Stimulated activated CD8-positive, alpha-beta memory T cell treated with anti-CD3 and anti-CD28 coated beads, Interleukin-4, amount 100 ng/mL, for 1 hour (primary cell): ENCODE results near the gene SBF2.

Experiments
- DNase-seq, 2 donors: peaks; one replicate each; pipeline ENCODE4 v3.0.0-alpha.2; 2020; ENCODE audit warnings: low read depth in 2 of 2, low spot score in 1 of 2

SBF2 gene

GRCh38 chr11:9780929-9781328 is 513.1 kb downstream of the SBF2 start:
- DNase-seq: no peak

DNA sequence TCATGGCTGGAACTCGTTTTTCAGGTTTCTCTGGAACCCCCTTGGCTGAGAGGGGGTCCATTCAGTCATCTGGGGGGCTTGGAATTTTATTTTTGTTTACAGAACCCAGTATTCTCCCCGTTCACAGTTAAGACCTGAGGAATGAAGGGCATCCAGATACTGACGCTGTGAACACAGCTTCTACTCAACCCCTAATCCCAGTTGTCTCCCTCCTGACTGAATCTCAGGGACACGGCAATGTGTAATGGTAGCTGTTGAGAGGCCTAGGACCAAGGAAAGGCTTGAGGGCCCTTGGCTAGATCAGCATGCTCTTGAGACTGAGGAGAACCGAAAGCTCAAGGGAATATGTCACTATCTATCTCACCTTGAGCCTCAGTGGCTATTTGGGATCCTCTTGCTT is 516.5 kb downstream of the SBF2 start:
- DNase-seq: no peak

GRCh38 chr11:9777066-9777465 is 517.0 kb downstream of the SBF2 start:
- no peak for DNase-seq

GRCh38 chr11:9776203-9776602 is 517.8 kb downstream of the SBF2 start:
- DNase-seq: no peak

- DNase-seq: no peak
These were observed 518.6 kb downstream of the SBF2 start for GRCh38 chr11:9775398-9775779.

DNA sequence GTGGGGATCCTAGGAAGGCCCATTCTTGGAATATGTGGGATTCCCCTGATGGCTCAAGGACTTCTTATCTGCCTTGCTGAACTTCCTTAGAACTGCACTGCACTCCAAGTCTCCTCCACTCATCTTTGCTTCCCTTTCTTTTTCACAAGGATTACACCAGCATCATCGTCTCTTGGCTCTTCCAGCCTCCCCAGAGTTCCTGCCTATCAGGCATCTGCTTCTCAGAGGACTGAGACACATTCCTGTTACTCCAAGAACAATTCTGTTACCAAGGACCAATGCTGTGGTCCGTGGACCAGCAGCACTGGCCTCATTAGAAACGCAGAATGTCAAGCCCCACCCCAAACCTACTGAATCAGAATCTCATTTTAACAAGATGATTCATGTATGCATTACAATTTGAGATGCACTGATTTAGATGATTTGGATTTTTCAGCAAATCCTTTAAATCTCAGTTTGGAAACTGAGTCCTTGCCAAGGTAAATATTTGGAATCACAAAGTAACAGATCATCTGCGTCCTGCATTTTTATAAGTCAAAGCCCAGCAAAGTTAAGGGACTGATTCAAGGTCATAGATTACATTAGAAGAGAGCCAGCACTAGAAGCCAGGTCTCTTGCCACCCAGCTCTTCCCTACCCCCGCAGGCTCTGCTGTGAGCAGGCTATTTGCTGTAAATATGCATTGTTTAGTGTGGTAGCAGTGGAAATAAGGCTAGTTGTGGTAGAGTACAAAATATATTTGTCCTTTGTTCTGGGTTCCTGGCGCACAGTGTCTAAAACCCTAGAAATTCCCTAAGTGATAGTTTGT is 519.2 kb downstream of the SBF2 start:
- no peak for DNase-seq

- DNase-seq: no peak
These were observed 519.9 kb downstream of the SBF2 start for GRCh38 chr11:9774109-9774508.

DNA sequence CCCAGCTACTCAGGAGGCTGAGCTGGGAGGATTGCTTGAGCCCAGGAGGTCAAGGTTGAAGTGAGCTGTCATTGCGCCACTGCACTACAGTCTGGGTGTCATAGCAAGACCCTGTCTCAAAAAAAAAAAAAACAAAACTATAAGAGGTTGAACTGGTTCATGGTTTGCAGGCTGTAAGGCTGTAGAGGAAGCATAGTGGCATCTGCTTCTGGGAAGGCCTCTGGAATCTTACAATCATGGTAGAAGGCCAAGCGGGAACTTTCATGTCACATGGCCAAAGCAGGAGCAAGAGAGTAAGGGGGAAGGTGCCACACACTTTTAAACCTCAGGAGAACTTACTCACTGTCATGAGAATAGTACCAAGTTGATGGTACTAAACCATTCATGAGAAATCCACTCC is 520.5 kb downstream of the SBF2 start:
- no peak for DNase-seq

GRCh38 chr11:9772218-9772617 is 521.8 kb downstream of the SBF2 start:
- no peak for DNase-seq

DNA sequence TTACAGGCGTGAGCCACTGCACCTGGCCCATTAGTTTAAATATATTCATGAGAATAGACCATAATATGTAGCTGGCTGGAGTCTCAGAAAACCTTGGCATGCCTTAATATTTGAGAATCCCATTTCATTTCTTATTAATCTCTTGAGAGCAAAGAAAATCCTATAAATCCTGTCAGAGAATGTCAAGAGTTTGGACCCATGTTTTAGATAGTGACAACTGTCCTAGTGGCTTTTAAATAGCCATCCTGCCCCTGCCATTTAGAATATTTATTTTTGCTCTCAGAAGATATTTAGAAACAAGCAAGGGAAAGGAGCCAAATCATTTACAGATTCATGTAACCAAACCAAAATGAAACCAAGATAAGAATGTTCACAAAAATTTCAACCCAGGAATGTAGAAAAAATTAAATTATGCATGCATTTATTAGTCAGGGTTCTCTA is 522.9 kb downstream of the SBF2 start:
- no peak for DNase-seq

DNA sequence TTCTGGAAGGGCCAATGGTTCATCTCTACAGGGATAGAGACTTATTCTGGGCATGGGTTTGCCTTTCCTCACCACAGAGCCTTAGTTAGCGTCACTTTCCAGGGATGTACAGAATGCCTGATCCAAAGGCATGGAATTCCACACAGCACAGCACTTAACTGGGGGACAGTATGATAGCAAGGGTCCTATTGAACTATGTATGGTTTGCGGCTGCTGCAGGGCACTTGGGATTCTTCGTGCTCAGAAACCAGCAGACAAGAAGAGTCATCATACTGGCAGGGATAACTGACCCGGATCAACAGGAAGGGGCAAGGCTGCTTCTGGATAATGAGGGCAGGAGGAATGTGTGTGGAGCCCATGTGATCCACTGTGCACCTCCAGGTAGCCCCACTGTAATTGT is 524.4 kb downstream of the SBF2 start:
- DNase-seq: no peak

DNA sequence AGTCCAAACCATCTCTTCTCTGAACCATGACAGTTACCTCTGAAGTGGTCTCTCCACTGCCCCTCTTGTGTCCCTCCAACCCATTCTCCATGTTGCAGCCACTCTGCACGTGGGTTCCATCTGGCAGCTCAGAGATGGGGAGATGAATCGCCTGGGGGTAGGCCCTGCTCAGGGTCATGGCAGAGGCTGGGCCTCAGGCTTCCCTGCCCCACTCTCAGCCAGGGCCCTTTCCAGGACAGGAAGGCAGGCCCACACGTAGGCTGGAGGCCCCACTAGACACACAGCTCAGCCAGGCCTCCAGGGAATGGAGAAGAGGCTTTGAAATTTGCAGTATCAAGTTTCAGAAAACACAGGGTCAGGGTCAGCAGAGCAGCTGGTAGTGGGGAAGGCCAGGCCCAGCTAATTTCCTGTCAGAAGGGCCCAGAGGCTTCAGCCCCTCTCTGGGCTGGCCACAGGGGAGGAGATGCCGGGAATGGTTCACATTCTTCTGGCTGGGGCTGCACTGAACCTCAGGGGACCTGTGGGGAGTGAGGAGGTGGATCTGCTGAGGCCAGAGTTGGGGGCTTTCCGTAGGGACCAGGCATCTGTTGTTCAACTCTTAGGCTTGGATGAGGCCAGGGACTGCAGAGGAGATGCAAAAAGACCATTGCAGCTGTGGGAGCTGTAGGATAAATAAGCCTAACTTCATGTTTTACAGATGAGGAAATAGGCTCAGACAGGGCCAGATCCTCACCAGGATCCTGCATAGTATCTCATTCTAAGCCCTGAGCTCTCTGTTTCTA is 528.5 kb downstream of the SBF2 start:
- no peak for DNase-seq

- DNase-seq: no peak
These were observed 530.7 kb downstream of the SBF2 start for GRCh38 chr11:9763301-9763700.

DNA sequence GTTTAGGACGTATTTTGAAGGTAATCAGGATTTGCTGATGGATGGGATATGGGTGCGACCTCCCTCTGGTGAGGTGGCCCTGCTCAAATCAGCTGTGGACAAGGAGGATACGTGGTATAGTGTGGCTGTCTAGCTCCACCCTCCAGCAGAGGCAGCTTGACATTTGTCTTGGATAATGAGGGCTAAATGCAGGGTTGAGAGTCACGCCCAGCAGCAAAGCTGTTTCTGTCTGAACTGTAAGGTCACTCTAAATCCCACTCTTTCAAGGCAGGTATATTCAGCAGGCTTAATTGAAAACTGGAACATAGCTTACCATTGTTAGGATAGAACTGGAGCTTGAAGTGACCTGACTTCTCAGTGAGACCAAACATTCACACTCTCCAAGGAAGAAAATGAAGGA is 531.5 kb downstream of the SBF2 start:
- DNase-seq: no peak

DNA sequence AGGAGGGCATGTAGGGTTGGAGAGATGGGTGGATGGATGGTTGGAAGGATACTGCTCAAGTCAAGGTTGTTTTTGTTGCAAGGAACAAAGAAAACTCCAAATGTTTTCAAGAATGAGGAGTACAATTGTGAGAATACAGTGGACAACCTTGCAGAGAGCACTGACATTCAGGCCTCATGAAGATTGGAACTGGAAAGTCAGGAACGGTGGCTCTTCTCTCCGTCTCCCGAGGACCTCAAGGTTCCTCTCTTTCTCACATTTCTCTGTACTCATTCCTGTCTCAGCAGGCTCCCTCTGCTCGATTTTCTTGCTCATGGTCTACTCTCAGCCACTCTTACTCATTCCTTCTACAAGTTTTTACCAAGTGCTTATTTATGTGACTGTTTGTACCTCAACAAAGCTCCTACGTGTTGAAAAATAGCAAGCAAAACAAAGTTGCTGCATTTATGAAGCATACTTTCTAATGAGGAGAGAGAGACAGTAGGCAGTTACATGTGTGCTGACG is 532.5 kb downstream of the SBF2 start:
- DNase-seq: no peak

DNA sequence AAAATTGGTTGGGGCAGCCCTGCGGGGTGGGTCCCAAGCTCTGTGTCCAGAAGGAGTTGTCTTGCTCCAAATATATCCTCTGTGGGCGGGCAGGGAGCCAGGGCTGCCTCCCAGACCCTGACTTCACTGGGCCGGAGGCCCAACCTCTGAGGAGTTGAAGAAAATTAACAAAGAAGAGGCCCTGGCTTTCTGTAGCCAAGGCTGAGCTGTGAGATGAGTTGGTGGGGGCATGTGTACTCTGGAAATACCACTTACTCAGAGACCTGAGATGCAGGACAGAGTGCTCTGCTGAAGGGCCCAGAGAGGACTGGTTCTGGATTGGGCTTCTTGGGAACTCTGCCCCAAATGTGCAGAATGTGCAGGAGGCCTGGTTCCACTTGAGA is 533.8 kb downstream of the SBF2 start:
- DNase-seq: no peak

- DNase-seq: peak; percentile 52 to 81
These were observed 534.4 kb downstream of the SBF2 start for GRCh38 chr11:9759519-9760192.

DNA sequence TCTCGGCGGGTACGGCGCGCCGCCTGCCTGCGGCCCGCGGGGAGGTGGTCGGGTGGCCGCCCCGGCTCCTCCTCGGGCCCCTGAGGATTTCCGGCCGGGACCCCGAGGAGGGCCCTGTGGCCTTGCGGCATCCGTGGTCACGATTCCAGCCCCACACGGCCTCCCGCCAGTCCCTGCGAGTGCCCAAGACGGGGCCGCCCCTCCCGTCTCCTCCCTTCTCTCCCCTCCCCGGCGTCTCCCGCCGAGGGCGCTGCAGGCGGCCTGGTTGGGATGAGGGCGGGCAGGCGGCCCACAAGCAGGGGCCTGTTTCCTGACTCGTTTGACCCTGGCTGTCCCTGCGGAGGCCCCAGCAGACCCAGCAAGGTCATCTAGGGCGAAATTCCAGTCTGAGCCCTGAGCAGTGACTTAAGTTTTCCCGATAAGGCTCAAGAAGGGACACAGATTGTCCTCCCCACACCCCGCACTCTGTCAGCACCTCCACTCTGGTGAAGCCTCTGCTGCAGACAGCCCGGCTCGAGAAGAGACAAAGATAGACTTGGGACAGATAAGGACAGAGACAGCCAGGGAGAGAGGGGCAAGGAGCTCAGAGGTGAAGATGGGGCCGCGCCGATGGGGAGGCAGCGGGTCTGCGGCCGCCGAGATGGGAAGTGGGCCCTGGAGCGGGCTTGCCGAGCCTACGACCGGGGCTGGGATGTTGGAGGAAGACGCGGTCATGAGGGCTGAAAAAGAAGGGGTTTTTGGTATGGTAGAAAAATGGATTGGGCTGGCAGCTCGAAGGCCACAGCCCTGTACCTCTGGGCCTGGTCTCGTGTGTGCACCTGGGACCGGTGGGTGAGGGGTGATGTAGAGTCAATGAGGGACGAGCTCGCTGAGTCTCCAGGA is 535.1 kb downstream of the SBF2 start:
- DNase-seq: no peak

GRCh38 chr11:9757809-9758636 is 536.0 kb downstream of the SBF2 start:
- peak; percentile 76 to 84 for DNase-seq

GRCh38 chr11:9756878-9757277 is 537.1 kb downstream of the SBF2 start:
- DNase-seq: no peak
